GM18520 (cell line): ENCODE data around the gene PPP2R2C.

Experiments used
- ATAC-seq: cut with Tn5 transposase; IDR thresholded peaks from one replicate; pipeline ENCODE4 v1.9.1; 2021; ENCODE audit not compliant: unreplicated experiment

Gene PPP2R2C

GRCh38 chr4:6494431-6495295, 22.2 kb upstream of the PPP2R2C start:
- no peak for ATAC-seq

- ATAC-seq, result no peak
Observed at GRCh38 chr4:6493658-6494304, 21.4 kb upstream of the PPP2R2C start.

GRCh38 chr4:6492861-6493657, 20.6 kb upstream of the PPP2R2C start:
- ATAC-seq, result no peak

GRCh38 chr4:6492027-6492590, 19.7 kb upstream of the PPP2R2C start:
- ATAC-seq, result no peak

- ATAC-seq, result no peak
Observed at GRCh38 chr4:6491235-6491634, 18.8 kb upstream of the PPP2R2C start.

GRCh38 chr4:6489927-6490326, 17.5 kb upstream of the PPP2R2C start:
- ATAC-seq, result no peak

GRCh38 chr4:6487466-6487865, 15.1 kb upstream of the PPP2R2C start:
- ATAC-seq, result no peak

GRCh38 chr4:6480534-6481088, 8.2 kb upstream of the PPP2R2C start:
- no peak for ATAC-seq

- ATAC-seq, result no peak
Observed at GRCh38 chr4:6478546-6479220, 6.3 kb upstream of the PPP2R2C start.

- ATAC-seq, result no peak
Observed at GRCh38 chr4:6476893-6477292, 4.5 kb upstream of the PPP2R2C start.

GRCh38 chr4:6475492-6476020, 3.1 kb upstream of the PPP2R2C start:
- ATAC-seq, result no peak

GRCh38 chr4:6474705-6475457, 2.5 kb upstream of the PPP2R2C start:
- ATAC-seq, result no peak

GRCh38 chr4:6474053-6474568, 1.7 kb upstream of the PPP2R2C start:
- no peak for ATAC-seq

GRCh38 chr4:6473264-6474052, 1.0 kb upstream of the PPP2R2C start:
- ATAC-seq, result no peak

- ATAC-seq, result no peak
Observed at GRCh38 chr4:6472008-6472386, 417 bp downstream of the PPP2R2C start.

- ATAC-seq, result no peak
Observed at GRCh38 chr4:6471307-6472007, 957 bp downstream of the PPP2R2C start.

- no peak for ATAC-seq
Observed at GRCh38 chr4:6470502-6471306, 1.7 kb downstream of the PPP2R2C start.
